HG03558 (cell line): ENCODE results near the gene NISCH.

Source experiments
- ATAC-seq: cut with Tn5 transposase; IDR thresholded peaks from one replicate; pipeline ENCODE4 v1.9.1; 2021; ENCODE audit warnings: moderate number of reproducible peaks; ENCODE audit not compliant: unreplicated experiment; ENCODE audit errors: extremely low read depth

NISCH gene

GRCh38 chr3:52506266-52506966 is 51.0 kb downstream of the NISCH start:
- no peak for ATAC-seq

- ATAC-seq = no peak
These were observed 52.0 kb downstream of the NISCH start for GRCh38 chr3:52507359-52507758.

GRCh38 chr3:52509753-52510328 is 54.4 kb downstream of the NISCH start:
- ATAC-seq = no peak

- no peak for ATAC-seq
These were observed 56.1 kb downstream of the NISCH start for GRCh38 chr3:52511509-52511908.

- no peak for ATAC-seq
These were observed 56.7 kb downstream of the NISCH start for GRCh38 chr3:52512105-52512504.

- no peak for ATAC-seq
These were observed 57.3 kb downstream of the NISCH start for GRCh38 chr3:52512727-52513126.

- ATAC-seq = no peak
These were observed 57.9 kb downstream of the NISCH start for GRCh38 chr3:52513281-52513680.

GRCh38 chr3:52514576-52514975 is 59.2 kb downstream of the NISCH start:
- ATAC-seq = no peak

- ATAC-seq = no peak
These were observed 59.8 kb downstream of the NISCH start for GRCh38 chr3:52515192-52515591.

GRCh38 chr3:52516509-52517195 is 61.2 kb downstream of the NISCH start:
- no peak for ATAC-seq

- ATAC-seq = no peak
These were observed 62.7 kb downstream of the NISCH start for GRCh38 chr3:52517796-52518722.

- no peak for ATAC-seq
These were observed 63.5 kb downstream of the NISCH start for GRCh38 chr3:52518723-52519444.

GRCh38 chr3:52519445-52520140 is 64.2 kb downstream of the NISCH start:
- no peak for ATAC-seq

- ATAC-seq = no peak
These were observed 64.8 kb downstream of the NISCH start for GRCh38 chr3:52520141-52520667.

GRCh38 chr3:52520716-52521487 is 65.5 kb downstream of the NISCH start:
- ATAC-seq = no peak

- no peak for ATAC-seq
These were observed 66.1 kb downstream of the NISCH start for GRCh38 chr3:52521488-52521824.

- ATAC-seq = no peak
These were observed 66.7 kb downstream of the NISCH start for GRCh38 chr3:52521881-52522650.
